ENCODE measurements around the gene EIPR1.

DNA sequence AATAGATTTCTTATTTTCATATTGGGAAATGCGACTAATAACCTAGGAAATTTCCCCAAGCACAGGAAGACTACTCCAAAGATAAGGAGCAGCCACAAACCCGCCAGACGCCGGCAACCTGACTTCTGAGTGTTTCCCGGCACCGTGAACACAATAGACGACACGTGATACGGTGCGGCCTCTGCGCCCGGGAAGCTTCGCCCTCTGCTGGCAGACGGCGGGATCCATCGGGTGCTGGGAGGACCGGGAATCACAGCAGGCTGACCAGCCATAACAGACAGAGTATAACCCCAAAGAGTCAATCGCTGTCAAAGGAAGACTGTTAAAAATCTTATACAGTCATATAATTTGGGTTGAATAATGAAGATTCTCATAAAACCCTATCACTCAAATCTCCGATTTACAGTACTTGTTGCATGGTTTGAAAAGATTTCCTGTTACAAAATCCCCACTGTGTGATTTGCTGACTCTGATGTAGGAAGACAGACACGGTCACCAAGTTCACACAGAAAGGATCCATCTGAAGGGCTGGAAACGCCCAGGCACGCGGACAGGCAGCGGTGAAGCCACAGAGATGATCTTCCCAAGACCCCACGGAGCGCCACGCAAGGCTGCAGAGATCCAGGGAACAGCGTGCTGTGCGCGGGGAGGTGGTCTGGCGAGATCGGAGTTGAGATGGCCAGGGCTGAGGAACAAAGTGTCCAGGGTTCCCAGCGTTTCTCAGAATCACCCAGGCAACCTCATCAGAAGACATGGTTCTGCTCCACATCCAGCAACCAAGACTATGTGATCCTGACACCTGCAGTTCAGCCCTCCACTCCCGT, 73.8 kb downstream of the EIPR1 start:
- TF ChIP-seq, protein P1, sequence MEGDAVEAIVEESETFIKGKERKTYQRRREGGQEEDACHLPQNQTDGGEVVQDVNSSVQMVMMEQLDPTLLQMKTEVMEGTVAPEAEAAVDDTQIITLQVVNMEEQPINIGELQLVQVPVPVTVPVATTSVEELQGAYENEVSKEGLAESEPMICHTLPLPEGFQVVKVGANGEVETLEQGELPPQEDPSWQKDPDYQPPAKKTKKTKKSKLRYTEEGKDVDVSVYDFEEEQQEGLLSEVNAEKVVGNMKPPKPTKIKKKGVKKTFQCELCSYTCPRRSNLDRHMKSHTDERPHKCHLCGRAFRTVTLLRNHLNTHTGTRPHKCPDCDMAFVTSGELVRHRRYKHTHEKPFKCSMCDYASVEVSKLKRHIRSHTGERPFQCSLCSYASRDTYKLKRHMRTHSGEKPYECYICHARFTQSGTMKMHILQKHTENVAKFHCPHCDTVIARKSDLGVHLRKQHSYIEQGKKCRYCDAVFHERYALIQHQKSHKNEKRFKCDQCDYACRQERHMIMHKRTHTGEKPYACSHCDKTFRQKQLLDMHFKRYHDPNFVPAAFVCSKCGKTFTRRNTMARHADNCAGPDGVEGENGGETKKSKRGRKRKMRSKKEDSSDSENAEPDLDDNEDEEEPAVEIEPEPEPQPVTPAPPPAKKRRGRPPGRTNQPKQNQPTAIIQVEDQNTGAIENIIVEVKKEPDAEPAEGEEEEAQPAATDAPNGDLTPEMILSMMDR (CRISPR knock-in tag; IDR thresholded peaks at IDR 0.05) = peak; percentile 97
- no peak for TF ChIP-seq POLR2AphosphoS5 (IDR thresholded peaks at IDR 0.05; ENCODE audit: low read depth, low read length)
- TF ChIP-seq, protein P2, sequence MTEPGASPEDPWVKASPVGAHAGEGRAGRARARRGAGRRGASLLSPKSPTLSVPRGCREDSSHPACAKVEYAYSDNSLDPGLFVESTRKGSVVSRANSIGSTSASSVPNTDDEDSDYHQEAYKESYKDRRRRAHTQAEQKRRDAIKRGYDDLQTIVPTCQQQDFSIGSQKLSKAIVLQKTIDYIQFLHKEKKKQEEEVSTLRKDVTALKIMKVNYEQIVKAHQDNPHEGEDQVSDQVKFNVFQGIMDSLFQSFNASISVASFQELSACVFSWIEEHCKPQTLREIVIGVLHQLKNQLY (CRISPR knock-in tag; IDR thresholded peaks at IDR 0.05) = peak; percentile 79
- TF ChIP-seq ZNF747 (CRISPR knock-in tag; IDR thresholded peaks at IDR 0.05; ENCODE audit: borderline replicate concordance) = no peak
- TF ChIP-seq ETV5 (CRISPR knock-in tag; IDR thresholded peaks at IDR 0.05; ENCODE audit: borderline replicate concordance) = no peak; the same call in 1 of the 2 replicates
- 0 out of 2 replicates have a peak, but pooled peaks have one; percentile 59 for TF ChIP-seq ZNF235 (CRISPR knock-in tag; IDR thresholded peaks at IDR 0.05; ENCODE audit: borderline replicate concordance)
- TF ChIP-seq, protein P3, sequence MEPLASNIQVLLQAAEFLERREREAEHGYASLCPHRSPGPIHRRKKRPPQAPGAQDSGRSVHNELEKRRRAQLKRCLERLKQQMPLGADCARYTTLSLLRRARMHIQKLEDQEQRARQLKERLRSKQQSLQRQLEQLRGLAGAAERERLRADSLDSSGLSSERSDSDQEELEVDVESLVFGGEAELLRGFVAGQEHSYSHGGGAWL (CRISPR knock-in tag; IDR thresholded peaks at IDR 0.05) = no peak

Measured in HepG2 (cell line).